H9 (cell line): ENCODE results near the gene KRT6A. TPM values are rescaled to one million over a fixed set of nuclear protein-coding genes. Genes with fewer than 3 reads are reported as not detected.
"Not testable (repeated sequence)": the region's sequence is repeated elsewhere in the genome, so short reads cannot be mapped to it uniquely, and the experiment has no call there.

Source experiments
- DNase-seq: peaks from one replicate; pipeline ENCODE4 v3.0.0-alpha.2; 2017
- H2AFZ ChIP-seq: one replicate; pipeline ENCODE4 v1.6.1; 2013; ENCODE audit warnings: mild to moderate bottlenecking, low read length, control low read depth, moderate library complexity
- H2AK5ac ChIP-seq: 2 replicates; pipeline ENCODE4 v1.6.1; 2013; ENCODE audit warnings: low read length, control low read depth, mixed read lengths; ENCODE audit not compliant: insufficient read length
- H2BK120ac ChIP-seq: one replicate; pipeline ENCODE4 v1.6.1; 2013; ENCODE audit warnings: low read depth, mild to moderate bottlenecking, low read length, control low read depth, inconsistent platforms; ENCODE audit not compliant: poor library complexity, severe bottlenecking
- H2BK12ac ChIP-seq: 2 replicates; pipeline ENCODE4 v1.6.1; 2013; ENCODE audit warnings: low read length, control low read depth, mixed read lengths, low read depth; ENCODE audit not compliant: insufficient read length
- H2BK15ac ChIP-seq: 2 replicates; pipeline ENCODE4 v1.6.1; 2013; ENCODE audit warnings: low read depth, low read length, control low read depth
- H2BK20ac ChIP-seq: one replicate; pipeline ENCODE4 v1.6.1; 2013; ENCODE audit warnings: low read depth, mild to moderate bottlenecking, low read length, control low read depth, inconsistent platforms; ENCODE audit not compliant: poor library complexity, severe bottlenecking
- H2BK5ac ChIP-seq: 2 replicates; pipeline ENCODE4 v1.6.1; 2013; ENCODE audit warnings: low read length, control low read depth, mixed read lengths; ENCODE audit not compliant: insufficient read length
- H3K14ac ChIP-seq: 2 replicates; pipeline ENCODE4 v1.6.1; 2013; ENCODE audit warnings: low read length, control low read depth; ENCODE audit not compliant: insufficient read depth
- H3K18ac ChIP-seq: 2 replicates; pipeline ENCODE4 v1.6.1; 2013; ENCODE audit warnings: low read depth, mild to moderate bottlenecking, mixed read lengths, low read length, control low read depth; ENCODE audit not compliant: insufficient read length
- H3K23ac ChIP-seq: 2 replicates; pipeline ENCODE4 v1.6.1; 2013; ENCODE audit warnings: low read length, control low read depth, mixed read lengths, low read depth; ENCODE audit not compliant: insufficient read length
- H3K23me2 ChIP-seq: 2 replicates; pipeline ENCODE4 v1.6.1; 2013; ENCODE audit warnings: low read depth, mild to moderate bottlenecking, mixed read lengths, low read length, control low read depth; ENCODE audit not compliant: insufficient read length, poor library complexity, severe bottlenecking
- H3K27ac ChIP-seq: 2 replicates; pipeline ENCODE4 v1.5.1; 2013; ENCODE audit warnings: low read length, control low read depth, mixed read lengths, low read depth; ENCODE audit not compliant: insufficient read length
- H3K27me3 ChIP-seq: 2 replicates; pipeline ENCODE4 v1.6.1; 2013; ENCODE audit warnings: low read length, control low read depth, inconsistent platforms; ENCODE audit not compliant: insufficient read depth
- H3K4ac ChIP-seq: 2 replicates; pipeline ENCODE4 v1.6.1; 2013; ENCODE audit warnings: low read depth, mild to moderate bottlenecking, control low read depth, inconsistent platforms, low read length, moderate library complexity
- H3K4me1 ChIP-seq: 2 replicates; pipeline ENCODE4 v1.6.1; 2013; ENCODE audit warnings: low read length, control low read depth, inconsistent platforms; ENCODE audit not compliant: insufficient read depth
- H3K4me2 ChIP-seq: 2 replicates; pipeline ENCODE4 v1.6.1; 2013; ENCODE audit warnings: low read length, control low read depth, mixed read lengths; ENCODE audit not compliant: insufficient read length, insufficient read depth
- H3K56ac ChIP-seq: 2 replicates; pipeline ENCODE4 v1.6.1; 2013; ENCODE audit warnings: low read depth, mild to moderate bottlenecking, mixed read lengths, low read length, control low read depth; ENCODE audit not compliant: insufficient read length
- H3K79me1 ChIP-seq: 2 replicates; pipeline ENCODE4 v1.6.1; 2013; ENCODE audit warnings: low read depth, mild to moderate bottlenecking, moderate library complexity, low read length, control low read depth, inconsistent platforms; ENCODE audit not compliant: insufficient read depth, poor library complexity, severe bottlenecking
- H3K79me2 ChIP-seq: 2 replicates; pipeline ENCODE4 v1.6.1; 2013; ENCODE audit warnings: low read length, control low read depth, inconsistent platforms; ENCODE audit not compliant: insufficient read depth
- H3K9ac ChIP-seq: 2 replicates; pipeline ENCODE4 v1.6.1; 2013; ENCODE audit warnings: low read length, control low read depth, mixed read lengths; ENCODE audit not compliant: insufficient read length; ENCODE audit errors: extremely low read depth
- H3K9me3 ChIP-seq: one replicate; pipeline ENCODE4 v1.6.1; 2013; ENCODE audit warnings: low read depth, low read length, inconsistent platforms; ENCODE audit not compliant: control insufficient read depth
- H3T11ph ChIP-seq: one replicate; pipeline ENCODE4 v1.6.1; 2013; ENCODE audit warnings: mild to moderate bottlenecking, low read length, control low read depth, inconsistent platforms
- H4K20me1 ChIP-seq: one replicate; pipeline ENCODE4 v1.6.1; 2013; ENCODE audit not compliant: control insufficient read depth, insufficient read length, insufficient read depth
- H4K5ac ChIP-seq: 2 replicates; pipeline ENCODE4 v1.6.1; 2013; ENCODE audit warnings: low read depth, mild to moderate bottlenecking, mixed read lengths, low read length, control low read depth; ENCODE audit not compliant: insufficient read length
- H4K8ac ChIP-seq: replicated peaks from 2 replicates; pipeline ENCODE4 v1.6.1; 2013; ENCODE audit warnings: low read length, control low read depth, mixed read lengths, low read depth; ENCODE audit not compliant: insufficient read length
- H4K91ac ChIP-seq: 2 replicates; pipeline ENCODE4 v1.6.1; 2013; ENCODE audit warnings: low read depth, mild to moderate bottlenecking, moderate library complexity, mixed read lengths, low read length, control low read depth; ENCODE audit not compliant: insufficient read length
- H3K27ac Mint-ChIP-seq, 3 experiments: 2 replicates in 2 of 3; 3 replicates in 1 of 3; pipeline ENCODE4 v1.8.0; 2020 to 2021; ENCODE audit warnings: mixed read lengths in 3 of 3, mild to moderate bottlenecking in 1 of 3, moderate library complexity in 1 of 3
- H3K27me3 Mint-ChIP-seq: 2 replicates; pipeline ENCODE4 v1.8.0; 2021; ENCODE audit warnings: low read depth, mild to moderate bottlenecking, moderate library complexity, mixed read lengths
- H3K36me3 Mint-ChIP-seq, 3 experiments: 2 replicates in 2 of 3; 3 replicates in 1 of 3; pipeline ENCODE4 v1.8.0; 2020 to 2021; ENCODE audit warnings: low read depth in 3 of 3, mixed read lengths in 3 of 3; ENCODE audit not compliant: insufficient read depth in 1 of 3
- H3K4me1 Mint-ChIP-seq, 2 experiments: 2 replicates each; pipeline ENCODE4 v1.8.0; 2020; ENCODE audit warnings: mixed read lengths in 2 of 2
- H3K4me3 Mint-ChIP-seq, 2 experiments: 2 replicates in 1 of 2; 3 replicates in 1 of 2; pipeline ENCODE4 v1.8.0; 2020 to 2021; ENCODE audit warnings: mild to moderate bottlenecking in 2 of 2, mixed read lengths in 2 of 2, moderate library complexity in 1 of 2
- H3K9me3 Mint-ChIP-seq, 2 experiments: 2 replicates in 1 of 2; 3 replicates in 1 of 2; pipeline ENCODE4 v1.8.0; 2020; ENCODE audit warnings: mild to moderate bottlenecking in 2 of 2, mixed read lengths in 2 of 2, moderate library complexity in 1 of 2
- CTCF ChIP-seq: fragments of 200-600 bp; sonication (generic); conservative IDR thresholded peaks from 3 replicates; pipeline ENCODE4 v1.8.0; 2021; ENCODE audit warnings: antibody characterized with exemption, mild to moderate bottlenecking
- WGBS: extraction: QIAGEN DNeasy Blood & Tissue Kit; methylation state at CpG from one replicate; pipeline ENCODE4 v1.1.7; 2013; ENCODE audit warnings: missing lambda C conversion rate, low lambda C conversion rate, mixed read lengths; ENCODE audit not compliant: insufficient read length; ENCODE audit errors: extremely low coverage; 5-methylcytosine and 5-hydroxymethylcytosine counted together
- total RNA-seq: library from RNA; stranded (reverse); gene quantifications from 2 replicates; pipeline ENCODE4 v1.2.1, GENCODE V29; 2021

Gene KRT6A
- total RNA-seq, 1 experiment from 2014 or later: not detected

- DNase-seq: no peak
- H3K36me3 Mint-ChIP-seq: no peaks in the 10 kb centered on the region
- Histone ChIP-seq H2BK120ac (no peak overlapping the region), H3K9ac (no peak overlapping the region), H3K27me3 (no peaks in the 10 kb centered on the region), H3K23ac (no peak overlapping the region), H2BK20ac (no peak overlapping the region), H4K20me1 (no peaks in the 10 kb centered on the region), H3K79me2 (no peaks in the 10 kb centered on the region), H3K79me1 (no peaks in the 10 kb centered on the region), H3K56ac (no peak overlapping the region), H4K8ac (no peak overlapping the region), H3K14ac (no peak overlapping the region), H2BK5ac (no peak overlapping the region), H2BK15ac (no peak overlapping the region), H2AK5ac (no peak overlapping the region), H3K4me2 (no peak overlapping the region), H2AFZ (no peak overlapping the region), H3K4me1 (no peaks in the 10 kb centered on the region), H3K9me3 (no peaks in the 10 kb centered on the region), H3K4ac (no peak overlapping the region), H3K23me2 (no peaks in the 10 kb centered on the region), H3T11ph (no peak overlapping the region), H4K5ac (no peak overlapping the region), H3K18ac (no peak overlapping the region), H3K27ac (no peak overlapping the region), H4K91ac (no peak overlapping the region), H2BK12ac (no peak overlapping the region)
- H3K27ac Mint-ChIP-seq: no peak overlapping the region
- H3K4me1 Mint-ChIP-seq: peaks cover 8 to 15% of the 10 kb centered on the region in 2 experiments
- 0 out of 5 replicates have a peak, but pooled peaks cover 0 to 3% of the 10 kb centered on the region in 2 experiments for H3K9me3 Mint-ChIP-seq
- no CpG with 5 or more reads among the region's 7 CpGs for WGBS
- H3K27me3 Mint-ChIP-seq: no peaks in the 10 kb centered on the region; the same call in 1 of the 2 replicates
- H3K4me3 Mint-ChIP-seq: no peak overlapping the region
- no peak for TF ChIP-seq CTCF
Measured at GRCh38 chr12:52501490-52501889, 8.4 kb upstream of the KRT6A start.

- not testable (repeated sequence) for H2AFZ ChIP-seq, H4K91ac ChIP-seq, DNase-seq, H3K56ac ChIP-seq, H2AK5ac ChIP-seq, H3K23me2 ChIP-seq, H2BK5ac ChIP-seq, H4K20me1 ChIP-seq, H3K4me1 ChIP-seq, H3K4ac ChIP-seq, H4K8ac ChIP-seq, H4K5ac ChIP-seq, H3K9ac ChIP-seq, H3K9me3 Mint-ChIP-seq, H3K23ac ChIP-seq, H2BK15ac ChIP-seq, H3K27me3 ChIP-seq, H3K14ac ChIP-seq, H3K9me3 ChIP-seq, H2BK120ac ChIP-seq, H2BK20ac ChIP-seq, H2BK12ac ChIP-seq, H3K36me3 Mint-ChIP-seq, H3K27ac ChIP-seq, H3K27me3 Mint-ChIP-seq, H3K79me2 ChIP-seq, H3T11ph ChIP-seq, H3K4me2 ChIP-seq, H3K18ac ChIP-seq, H3K79me1 ChIP-seq, H3K27ac Mint-ChIP-seq, H3K4me3 Mint-ChIP-seq
- H3K4me1 Mint-ChIP-seq: peaks cover 18 to 24% of the 10 kb centered on the region in 2 experiments
- WGBS: no CpG with 5 or more reads among the region's 6 CpGs
Measured at GRCh38 chr12:52500574-52500973, 7.5 kb upstream of the KRT6A start.
